ENCODE measurements around the gene ZFP36L1. TPM values are rescaled to one million over a fixed set of nuclear protein-coding genes. Genes with fewer than 3 reads are reported as not detected.

ZFP36L1 gene
- total RNA-seq: 91.4 and 238 TPM in 2 replicates

DNA sequence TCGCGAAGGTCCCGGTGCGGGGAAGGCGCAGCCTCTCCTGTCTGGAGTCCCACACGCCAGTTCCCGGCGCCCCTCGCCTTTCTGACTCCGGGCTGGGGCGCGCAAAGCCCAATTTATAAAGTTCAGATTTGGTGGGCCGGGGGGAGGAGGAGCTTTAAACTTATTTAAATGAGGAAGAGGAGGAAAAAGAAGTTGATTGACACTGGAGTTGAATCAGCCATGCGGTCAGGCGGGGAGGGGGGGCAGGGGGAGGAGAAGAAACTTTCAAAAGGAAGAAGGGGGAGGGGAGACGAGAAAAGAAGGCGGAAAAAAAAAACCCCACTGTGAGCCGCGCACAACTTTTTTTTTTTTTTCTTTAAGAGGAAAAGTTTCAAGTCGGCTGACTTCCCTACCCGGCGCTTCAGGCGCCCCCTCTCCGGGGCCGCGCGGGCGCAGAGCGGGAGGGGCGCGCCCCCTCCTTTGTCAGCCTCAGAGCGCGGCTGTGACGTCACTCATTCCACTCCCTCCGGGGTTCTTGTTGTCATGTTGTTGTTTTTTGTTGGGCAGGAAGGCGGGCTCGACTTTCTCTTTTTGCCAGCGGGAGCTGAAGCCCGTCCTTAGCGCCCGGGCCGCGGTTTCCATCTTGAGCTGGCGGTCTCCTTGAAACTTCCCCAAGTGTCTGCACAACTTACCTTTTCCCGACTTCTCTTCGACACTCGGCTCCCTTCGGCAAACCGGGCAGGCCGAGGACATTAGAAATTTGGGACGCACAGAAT, at the start of gene ZFP36L1:
TSS of gene ZFP36L1 (minus strand) at position 89 of the 755 bp plus-strand sequence. CDS start 129 bp downstream, outside the sequence.

Other genes with a start within 250 kb of the ZFP36L1 start
- gene ACTN1, start 186.2 kb upstream of the ZFP36L1 start, total RNA-seq: 115 and 319 TPM in 2 replicates